HG02938 (cell line): ENCODE measurements around the gene PCDHGC5.
A peak's percentile ranks its signal among the peaks of the same experiment; 100 is the strongest.

Experiments used
- ATAC-seq: cut with Tn5 transposase; IDR thresholded peaks from one replicate; pipeline ENCODE4 v1.9.1; 2021; ENCODE audit warnings: mild to moderate bottlenecking, moderate library complexity; ENCODE audit not compliant: unreplicated experiment

Gene PCDHGC5

DNA sequence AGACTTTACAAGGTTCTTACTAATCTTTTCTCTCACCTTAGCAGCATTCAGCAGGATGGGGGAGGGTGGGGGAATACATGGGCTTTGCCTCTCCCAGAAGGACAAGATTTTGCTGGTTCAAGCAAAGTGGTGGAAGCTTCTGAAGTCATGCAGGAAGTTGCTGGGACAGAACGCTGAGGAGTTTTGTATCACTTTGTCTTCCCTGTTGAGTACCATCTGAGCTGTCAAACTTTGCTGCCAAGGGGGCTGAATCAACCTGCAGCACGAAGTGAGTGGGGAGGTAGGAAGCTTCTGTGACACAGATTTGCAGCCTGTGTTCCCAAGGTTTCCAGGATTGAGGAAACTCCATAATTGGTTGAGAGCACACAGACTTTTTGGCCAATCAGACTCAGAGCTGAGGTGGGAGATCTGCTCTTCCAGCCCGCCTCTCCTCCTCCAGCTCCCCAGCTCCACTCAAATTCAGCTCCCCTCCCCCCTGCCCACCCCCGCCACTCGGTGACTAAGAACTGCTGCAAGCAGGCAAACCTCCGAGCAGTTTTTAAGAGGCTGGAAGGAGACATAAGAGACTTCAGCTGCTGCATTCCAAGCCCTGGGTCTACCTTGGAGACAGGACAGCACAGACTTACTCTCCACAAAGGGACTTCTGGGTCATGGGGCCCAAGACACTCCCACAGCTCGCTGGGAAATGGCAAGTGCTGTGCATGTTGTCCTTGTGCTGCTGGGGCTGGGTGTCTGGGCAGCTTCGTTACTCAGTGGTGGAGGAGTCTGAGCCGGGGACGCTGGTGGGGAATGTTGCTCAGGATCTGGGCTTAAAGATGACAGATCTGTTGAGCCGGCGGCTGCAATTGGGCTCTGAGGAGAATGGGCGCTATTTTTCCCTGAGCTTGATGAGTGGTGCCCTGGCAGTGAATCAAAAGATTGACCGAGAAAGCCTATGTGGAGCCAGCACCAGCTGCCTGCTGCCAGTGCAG is at the start of gene PCDHGC5:
Gene PCDHGC5 (plus strand): TSS at position 491 of the 971 bp plus-strand sequence. CDS start 160 bp downstream, at position 651.
- ATAC-seq: no peak

DNA sequence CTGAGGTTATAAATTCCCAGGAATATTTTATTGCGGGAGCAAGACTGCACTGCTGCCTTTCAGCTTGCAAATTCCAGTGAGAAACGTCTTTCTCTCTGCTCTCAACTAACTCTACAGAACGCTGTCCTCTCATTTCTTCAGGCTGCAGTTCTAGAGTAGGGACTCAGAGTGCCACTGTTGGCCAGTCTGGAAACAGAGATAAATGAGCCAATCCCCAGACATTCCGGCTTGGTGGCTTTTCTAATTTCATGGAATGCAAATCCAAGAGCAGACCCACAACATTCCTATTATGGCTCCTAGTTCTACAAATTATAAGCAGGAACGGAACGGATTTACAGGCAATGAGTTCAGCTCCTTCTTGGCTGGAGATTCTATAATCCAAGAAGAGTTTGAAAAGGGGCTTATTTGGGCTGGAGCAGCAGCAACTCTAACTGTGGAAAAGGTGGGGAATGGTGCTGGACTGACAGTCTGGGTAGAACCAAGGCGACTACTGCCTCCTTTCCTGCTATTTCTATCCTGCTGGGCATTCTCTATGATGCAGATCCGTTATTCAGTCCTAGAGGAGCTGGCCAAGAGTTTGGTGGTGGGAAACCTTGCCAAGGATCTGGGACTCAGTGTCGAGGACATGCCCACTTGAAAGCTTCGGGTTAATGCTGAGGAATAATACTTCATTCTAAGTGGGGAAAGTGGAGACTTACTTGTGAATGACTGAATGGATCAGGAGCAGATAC is 49.3 kb upstream of the PCDHGC5 start:
- ATAC-seq: no peak

DNA sequence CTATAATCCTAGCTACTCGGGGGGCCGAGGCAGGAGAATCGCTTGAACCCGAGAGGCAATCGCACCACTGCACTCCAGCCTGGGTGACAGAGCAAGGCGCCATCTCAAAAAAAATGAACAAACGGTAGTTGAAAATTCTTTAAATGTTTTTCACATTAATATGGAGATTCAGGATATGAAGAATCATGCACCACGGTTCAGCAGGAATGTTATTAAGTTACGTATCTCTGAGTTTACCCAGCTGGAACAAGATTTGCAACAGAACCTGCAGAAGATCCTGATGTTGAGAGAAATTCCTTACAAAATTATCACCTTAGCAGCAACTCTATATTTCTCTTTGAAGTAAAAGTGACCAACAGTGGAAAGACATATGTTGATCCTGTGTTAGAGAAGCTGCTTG is 48.5 kb upstream of the PCDHGC5 start:
- ATAC-seq: no peak

DNA sequence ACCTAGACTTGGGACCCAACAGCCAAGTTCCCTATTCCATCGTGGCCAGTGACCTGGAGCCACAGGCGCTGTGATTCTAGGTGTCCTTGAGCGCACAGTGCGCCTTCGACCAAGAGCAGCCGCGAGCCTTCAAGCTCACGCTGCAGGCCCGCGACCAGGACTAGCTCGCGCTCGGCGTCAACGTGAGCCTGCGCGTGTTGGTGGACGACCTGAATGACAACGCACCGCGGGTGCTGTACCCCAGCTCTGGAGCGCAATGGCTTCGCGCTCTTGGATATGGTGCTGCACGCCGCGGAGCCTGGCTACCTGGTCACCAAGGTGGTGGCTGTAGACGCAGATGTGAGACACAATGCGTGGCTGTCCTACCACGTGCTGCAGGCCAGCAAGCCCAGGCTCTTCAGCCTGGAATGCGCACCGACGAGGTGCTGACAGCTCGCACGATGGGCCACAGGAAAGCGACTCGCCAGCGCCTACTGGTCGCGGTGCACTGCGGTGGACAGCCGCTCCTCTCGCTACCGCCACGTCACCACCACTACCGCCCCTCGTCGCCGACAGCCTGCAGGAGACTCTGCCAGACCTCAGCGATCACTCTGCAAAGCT is 47.2 kb upstream of the PCDHGC5 start:
- no peak for ATAC-seq

DNA sequence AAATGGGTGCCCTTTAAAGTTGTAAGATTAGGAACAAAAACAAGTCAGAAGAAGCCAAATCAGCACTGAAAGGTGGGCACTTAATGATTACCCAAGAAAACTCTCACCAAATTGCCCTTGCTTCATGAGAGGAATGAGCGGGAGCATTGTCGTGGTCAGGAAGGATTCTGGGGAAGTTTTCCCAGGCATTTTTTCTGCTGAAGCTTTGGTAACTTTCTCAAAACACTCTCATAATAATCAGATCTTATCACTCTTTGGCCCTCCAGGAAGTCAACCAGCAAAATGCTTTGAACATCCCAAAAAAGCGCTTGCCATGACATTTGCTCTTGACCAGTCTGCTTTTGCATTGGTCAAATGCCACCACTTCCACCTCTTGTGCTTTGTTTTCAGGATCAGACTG is 23.5 kb upstream of the PCDHGC5 start:
- ATAC-seq: no peak

DNA sequence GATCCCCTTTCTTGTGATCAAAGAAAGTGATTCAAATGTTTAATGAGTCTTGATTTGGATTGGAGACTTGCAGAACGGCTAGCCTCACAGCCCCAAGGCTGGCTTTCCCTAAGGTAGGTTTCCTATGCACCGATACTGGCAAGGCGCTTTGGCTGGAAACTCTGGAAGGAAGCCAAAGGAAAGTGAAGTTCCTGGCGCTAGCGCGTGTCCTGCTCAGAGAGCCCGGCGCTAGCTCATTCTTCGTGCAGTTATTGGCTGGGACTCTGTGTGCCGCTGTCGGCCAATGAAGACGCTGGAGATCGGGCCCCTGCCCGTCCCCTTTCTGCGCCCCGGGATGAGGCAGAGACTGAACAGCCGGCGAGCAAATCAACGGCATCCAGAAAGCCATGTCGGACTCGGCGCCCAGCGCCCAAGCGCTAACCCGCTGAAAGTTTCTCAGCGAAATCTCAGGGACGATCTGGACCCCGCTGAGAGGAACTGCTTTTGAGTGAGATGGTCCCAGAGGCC is 13.2 kb upstream of the PCDHGC5 start, which contains the start of gene PCDHGC3:
Gene PCDHGC3 (plus strand): TSS at position 342 of the 507 bp plus-strand sequence. CDS start 151 bp downstream, at position 493.
- peak; percentile 94 for ATAC-seq

DNA sequence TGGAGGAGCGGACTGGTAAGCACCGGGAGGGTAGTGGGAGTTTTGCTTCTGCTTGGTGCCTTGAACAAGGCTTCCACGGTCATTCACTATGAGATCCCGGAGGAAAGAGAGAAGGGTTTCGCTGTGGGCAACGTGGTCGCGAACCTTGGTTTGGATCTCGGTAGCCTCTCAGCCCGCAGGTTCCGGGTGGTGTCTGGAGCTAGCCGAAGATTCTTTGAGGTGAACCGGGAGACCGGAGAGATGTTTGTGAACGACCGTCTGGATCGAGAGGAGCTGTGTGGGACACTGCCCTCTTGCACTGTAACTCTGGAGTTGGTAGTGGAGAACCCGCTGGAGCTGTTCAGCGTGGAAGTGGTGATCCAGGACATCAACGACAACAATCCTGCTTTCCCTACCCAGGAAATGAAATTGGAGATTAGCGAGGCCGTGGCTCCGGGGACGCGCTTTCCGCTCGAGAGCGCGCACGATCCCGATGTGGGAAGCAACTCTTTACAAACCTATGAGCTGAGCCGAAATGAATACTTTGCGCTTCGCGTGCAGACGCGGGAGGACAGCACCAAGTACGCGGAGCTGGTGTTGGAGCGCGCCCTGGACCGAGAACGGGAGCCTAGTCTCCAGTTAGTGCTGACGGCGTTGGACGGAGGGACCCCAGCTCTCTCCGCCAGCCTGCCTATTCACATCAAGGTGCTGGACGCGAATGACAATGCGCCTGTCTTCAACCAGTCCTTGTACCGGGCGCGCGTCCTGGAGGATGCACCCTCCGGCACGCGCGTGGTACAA is 12.6 kb upstream of the PCDHGC5 start:
- ATAC-seq: peak; percentile 25

DNA sequence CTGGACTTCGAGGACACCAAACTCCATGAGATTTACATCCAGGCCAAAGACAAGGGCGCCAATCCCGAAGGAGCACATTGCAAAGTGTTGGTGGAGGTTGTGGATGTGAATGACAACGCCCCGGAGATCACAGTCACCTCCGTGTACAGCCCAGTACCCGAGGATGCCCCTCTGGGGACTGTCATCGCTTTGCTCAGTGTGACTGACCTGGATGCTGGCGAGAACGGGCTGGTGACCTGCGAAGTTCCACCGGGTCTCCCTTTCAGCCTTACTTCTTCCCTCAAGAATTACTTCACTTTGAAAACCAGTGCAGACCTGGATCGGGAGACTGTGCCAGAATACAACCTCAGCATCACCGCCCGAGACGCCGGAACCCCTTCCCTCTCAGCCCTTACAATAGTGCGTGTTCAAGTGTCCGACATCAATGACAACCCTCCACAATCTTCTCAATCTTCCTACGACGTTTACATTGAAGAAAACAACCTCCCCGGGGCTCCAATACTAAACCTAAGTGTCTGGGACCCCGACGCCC is 11.8 kb upstream of the PCDHGC5 start:
- ATAC-seq: no peak

DNA sequence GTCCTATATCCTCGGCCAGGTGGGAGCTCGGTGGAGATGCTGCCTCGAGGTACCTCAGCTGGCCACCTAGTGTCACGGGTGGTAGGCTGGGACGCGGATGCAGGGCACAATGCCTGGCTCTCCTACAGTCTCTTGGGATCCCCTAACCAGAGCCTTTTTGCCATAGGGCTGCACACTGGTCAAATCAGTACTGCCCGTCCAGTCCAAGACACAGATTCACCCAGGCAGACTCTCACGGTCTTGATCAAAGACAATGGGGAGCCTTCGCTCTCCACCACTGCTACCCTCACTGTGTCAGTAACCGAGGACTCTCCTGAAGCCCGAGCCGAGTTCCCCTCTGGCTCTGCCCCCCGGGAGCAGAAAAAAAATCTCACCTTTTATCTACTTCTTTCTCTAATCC is 11.1 kb upstream of the PCDHGC5 start:
- no peak for ATAC-seq

DNA sequence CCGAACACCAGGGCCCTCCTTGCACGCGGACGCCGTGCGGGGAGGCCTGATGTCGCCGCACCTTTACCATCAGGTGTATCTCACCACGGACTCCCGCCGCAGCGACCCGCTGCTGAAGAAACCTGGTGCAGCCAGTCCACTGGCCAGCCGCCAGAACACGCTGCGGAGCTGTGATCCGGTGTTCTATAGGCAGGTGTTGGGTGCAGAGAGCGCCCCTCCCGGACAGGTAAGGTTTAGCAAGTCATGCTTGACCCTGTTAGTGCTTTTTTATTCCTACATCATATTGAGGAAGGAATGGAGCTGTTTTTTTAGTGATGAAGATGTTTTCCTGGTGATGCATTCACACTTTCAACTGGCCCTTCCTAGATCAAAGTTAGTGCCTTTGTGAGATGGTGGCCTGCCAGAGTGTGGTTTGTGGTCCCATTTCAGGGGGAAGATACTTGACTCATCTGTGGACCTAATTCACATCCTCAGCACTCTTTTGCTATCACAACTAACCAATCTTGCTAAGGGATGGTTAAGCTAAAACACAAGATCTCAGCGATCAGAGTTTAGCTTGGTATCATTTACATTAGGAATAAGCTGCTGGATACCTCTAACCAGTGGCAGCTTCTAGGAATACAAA is 10.4 kb upstream of the PCDHGC5 start:
- peak; percentile 28 for ATAC-seq

DNA sequence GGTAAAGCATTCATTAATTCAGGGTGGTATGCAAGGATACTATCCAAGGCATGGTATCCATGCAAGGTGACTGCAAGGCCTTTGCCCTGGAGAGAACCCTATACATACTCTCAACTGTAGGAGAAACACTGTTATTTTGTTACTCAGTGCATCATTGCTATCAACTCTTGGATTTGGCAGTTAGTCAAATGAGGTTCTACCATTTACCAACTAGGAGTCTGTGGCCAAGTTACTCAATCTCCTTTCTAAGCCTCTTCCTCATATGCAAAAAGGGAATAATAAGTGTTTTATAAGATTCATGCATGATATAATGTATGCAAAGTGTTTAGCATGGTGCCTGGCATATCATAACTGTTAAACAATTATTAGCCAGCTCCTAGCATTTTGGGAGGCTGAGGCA is 9.1 kb upstream of the PCDHGC5 start:
- no peak for ATAC-seq

DNA sequence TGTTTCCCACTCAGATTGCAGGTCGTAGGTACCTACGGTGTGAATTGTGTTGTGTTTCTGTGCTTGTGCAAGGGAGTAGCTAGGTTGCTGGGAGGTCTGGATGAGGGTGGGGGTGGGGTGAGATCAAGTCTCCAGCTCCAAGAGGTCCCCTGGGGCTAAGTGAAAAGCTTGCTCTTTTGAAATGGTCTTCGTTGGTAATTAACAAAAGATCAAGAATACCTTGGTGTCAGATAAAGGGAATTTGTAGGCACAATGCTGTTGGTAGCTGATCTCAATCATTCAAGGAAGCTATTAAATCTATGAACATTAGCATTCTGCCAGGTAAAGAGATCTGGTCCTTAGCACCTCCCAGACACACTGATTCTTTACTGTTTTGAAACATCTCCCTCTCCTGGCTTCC is 5.0 kb upstream of the PCDHGC5 start:
- ATAC-seq: no peak

DNA sequence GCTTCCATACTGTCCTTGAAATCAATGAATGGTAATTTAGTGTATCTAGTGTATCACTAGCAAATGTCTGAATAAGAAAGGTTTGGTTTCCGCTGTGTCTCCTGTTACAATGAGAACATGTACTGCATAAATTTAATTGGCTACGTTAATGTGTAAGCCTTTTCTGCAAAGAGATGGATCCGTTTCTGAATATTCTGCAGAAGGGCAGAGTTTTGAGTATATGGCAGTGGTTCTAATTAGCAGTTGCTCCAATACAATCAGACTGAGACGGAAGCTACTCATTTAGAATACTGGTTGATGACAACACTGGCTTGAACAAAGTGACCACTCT is 4.6 kb upstream of the PCDHGC5 start:
- no peak for ATAC-seq

DNA sequence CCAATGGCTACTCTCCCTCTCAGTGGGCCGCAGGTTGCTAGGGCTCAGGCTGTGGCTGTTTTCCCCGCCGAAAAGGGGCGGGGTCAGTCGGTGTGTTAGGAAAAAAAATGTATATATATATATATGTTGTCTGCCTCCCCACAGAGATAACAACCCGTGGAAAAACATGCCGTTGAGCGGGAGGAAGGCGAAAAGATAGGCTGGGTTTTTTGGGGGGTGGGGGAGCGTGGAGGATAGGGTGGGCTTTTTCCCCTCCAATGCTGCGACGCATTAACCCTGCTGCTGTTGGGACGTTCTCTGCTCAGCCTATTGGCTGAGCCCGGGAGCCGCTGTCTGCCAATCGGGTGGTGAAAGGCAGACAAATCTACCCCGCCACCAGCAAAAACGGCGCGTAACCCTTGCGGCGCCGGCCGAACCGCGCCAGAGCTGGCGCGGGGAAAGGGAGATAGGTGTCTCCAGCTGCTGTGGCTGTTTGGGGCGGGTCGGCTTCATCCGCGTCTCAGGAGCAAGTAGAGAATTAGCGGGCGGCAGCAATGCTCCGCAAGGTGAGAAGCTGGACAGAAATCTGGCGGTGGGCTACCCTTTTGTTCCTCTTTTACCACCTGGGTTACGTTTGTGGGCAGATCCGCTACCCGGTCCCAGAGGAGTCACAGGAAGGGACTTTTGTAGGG is 4.1 kb upstream of the PCDHGC5 start, which contains the start of gene PCDHGC4:
Gene PCDHGC4 (plus strand): TSS at position 390 of the 671 bp plus-strand sequence. CDS start 144 bp downstream, at position 534.
- no peak for ATAC-seq

DNA sequence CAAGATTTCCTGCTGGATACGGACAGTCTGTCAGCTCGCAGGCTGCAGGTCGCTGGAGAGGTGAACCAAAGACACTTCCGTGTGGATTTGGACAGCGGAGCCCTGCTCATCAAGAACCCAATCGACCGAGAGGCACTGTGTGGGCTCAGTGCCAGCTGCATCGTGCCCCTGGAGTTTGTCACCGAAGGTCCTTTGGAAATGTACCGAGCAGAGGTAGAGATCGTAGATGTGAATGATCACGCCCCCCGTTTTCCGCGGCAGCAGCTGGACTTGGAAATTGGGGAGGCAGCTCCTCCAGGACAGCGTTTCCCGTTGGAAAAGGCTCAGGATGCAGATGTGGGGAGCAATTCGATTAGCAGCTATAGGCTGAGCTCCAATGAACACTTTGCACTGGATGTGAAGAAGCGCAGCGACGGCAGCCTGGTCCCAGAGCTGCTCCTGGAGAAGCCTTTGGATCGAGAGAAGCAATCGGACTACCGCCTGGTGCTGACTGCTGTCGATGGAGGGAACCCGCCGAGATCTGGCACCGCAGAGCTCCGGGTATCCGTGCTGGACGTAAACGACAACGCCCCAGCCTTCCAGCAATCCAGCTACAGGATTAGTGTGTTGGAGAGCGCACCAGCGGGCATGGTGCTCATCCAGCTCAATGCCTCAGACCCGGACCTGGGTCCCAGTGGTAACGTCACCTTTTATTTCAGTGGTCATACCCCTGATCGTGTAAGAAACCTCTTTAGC is 3.4 kb upstream of the PCDHGC5 start:
- no peak for ATAC-seq

DNA sequence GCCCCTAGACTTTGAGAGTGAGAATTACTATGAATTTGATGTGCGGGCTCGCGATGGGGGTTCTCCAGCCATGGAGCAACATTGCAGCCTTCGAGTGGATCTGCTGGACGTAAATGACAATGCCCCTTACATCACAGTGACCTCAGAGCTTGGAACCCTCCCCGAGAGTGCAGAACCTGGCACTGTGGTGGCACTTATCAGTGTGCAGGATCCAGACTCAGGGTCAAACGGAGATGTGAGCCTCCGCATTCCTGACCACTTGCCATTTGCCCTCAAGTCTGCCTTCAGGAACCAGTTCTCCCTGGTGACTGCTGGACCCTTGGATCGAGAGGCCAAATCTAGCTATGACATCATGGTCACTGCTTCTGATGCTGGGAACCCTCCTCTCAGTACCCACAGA is 2.8 kb upstream of the PCDHGC5 start:
- ATAC-seq: no peak

DNA sequence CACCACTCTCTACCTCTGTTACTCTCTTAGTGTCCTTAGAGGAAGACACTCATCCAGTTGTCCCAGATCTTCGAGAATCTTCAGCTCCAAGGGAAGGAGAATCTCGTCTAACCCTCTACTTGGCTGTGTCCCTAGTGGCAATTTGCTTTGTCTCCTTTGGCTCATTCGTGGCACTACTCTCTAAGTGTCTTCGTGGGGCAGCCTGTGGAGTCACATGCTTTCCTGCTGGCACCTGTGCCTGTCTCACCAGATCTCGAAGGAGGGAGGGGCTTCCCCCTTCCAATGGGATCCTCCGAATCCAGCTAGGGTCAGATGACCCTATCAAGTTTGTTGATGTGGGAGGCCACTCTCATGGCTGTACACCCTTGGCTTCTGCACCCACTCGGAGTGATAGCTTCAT is 1.8 kb upstream of the PCDHGC5 start:
- no peak for ATAC-seq

DNA sequence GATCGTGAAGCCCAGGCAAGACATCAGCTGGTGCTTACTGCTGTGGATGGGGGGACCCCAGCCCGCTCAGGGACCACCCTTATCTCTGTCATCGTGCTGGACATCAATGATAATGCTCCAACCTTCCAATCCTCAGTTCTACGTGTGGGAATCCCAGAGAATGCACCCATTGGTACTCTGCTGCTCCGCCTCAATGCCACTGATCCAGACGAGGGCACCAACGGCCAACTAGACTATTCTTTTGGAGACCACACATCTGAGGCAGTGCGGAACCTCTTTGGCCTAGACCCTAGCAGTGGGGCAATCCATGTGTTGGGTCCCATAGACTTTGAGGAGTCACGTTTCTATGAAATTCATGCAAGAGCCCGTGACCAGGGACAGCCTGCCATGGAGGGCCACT is 960 bp downstream of the PCDHGC5 start:
- no peak for ATAC-seq

DNA sequence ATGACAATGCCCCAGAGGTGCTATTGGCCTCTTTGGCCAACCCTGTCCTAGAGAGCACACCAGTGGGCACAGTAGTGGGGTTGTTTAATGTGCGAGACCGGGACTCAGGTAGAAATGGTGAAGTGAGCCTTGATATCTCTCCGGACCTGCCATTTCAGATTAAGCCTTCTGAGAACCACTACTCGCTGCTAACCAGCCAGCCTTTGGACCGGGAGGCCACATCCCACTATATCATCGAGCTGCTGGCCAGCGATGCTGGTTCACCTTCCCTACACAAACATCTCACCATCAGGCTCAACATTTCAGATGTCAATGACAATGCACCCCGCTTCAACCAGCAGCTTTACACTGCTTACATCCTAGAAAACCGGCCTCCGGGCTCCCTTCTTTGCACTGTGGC is 1.4 kb downstream of the PCDHGC5 start:
- ATAC-seq: no peak
